Heart right ventricle (tissue), 16 donors: ENCODE measurements around the gene MEDAG. TPM values are rescaled to one million over a fixed set of nuclear protein-coding genes. Genes with fewer than 3 reads are reported as not detected.

Experiments
- ATAC-seq, 8 donors: fragments of 200-7000 bp; cut with Tn5 transposase; one replicate each; pipeline ENCODE4 v1.9.1; 2020; ENCODE audit warnings: mild to moderate bottlenecking in 8 of 8, moderate library complexity in 8 of 8, moderate number of reproducible peaks in 1 of 8
- DNase-seq, 2 donors: peaks; one replicate each; pipeline ENCODE4 v3.0.0-alpha.2; 2020
- H3K27ac ChIP-seq, 10 donors: fragments of 200-600 bp; sonication (generic) in 2 of 10; one replicate each; pipeline versions ENCODE4 v1.5.0 to v1.8.0; 2020 to 2022; ENCODE audit warnings: mild to moderate bottlenecking in 3 of 10
- H3K27me3 ChIP-seq, 7 donors: fragments of 200-600 bp; one replicate each; pipeline ENCODE4 v1.8.0; 2021 to 2022; ENCODE audit warnings: mild to moderate bottlenecking in 2 of 7
- H3K36me3 ChIP-seq, 9 donors: fragments of 200-600 bp; sonication (generic) in 1 of 9; one replicate each; pipeline versions ENCODE4 v1.5.0 to v1.8.0; 2020 to 2022; ENCODE audit warnings: mild to moderate bottlenecking in 2 of 9
- H3K4me1 ChIP-seq, 9 donors: fragments of 200-600 bp; sonication (generic) in 1 of 9; one replicate each; pipeline versions ENCODE4 v1.5.0 to v1.8.0; 2020 to 2022; ENCODE audit warnings: mild to moderate bottlenecking in 4 of 9
- H3K4me3 ChIP-seq, 10 donors: fragments of 200-600 bp; sonication (generic) in 2 of 10; one replicate each; pipeline versions ENCODE4 v1.5.0 to v1.8.0; 2020 to 2022; ENCODE audit warnings: mild to moderate bottlenecking in 7 of 10, moderate library complexity in 2 of 10
- H3K9me3 ChIP-seq, 11 donors: fragments of 200-600 bp in 10 of 11; sonication (generic) in 2 of 11; one replicate each; pipeline versions ENCODE4 v1.5.0 to v1.8.0; 2013 to 2022; ENCODE audit warnings: mild to moderate bottlenecking in 2 of 11, control low read depth in 1 of 11, moderate library complexity in 1 of 11
- WGBS, 2 donors: extraction: QIAGEN DNeasy Blood & Tissue Kit; methylation state at CpG; one replicate each; pipeline ENCODE4 v1.1.7; 2013; ENCODE audit warnings: inconsistent platforms in 1 of 2; 5-methylcytosine and 5-hydroxymethylcytosine counted together
- intact Hi-C, 10 donors: fragments of 100-400 bp; cut with DNase I; formaldehyde crosslinking; loops; one replicate each; pipeline versions ENCODE4 v1.11.1 to v1.14.2; 2022
- polyA plus RNA-seq, 2 donors: library from polyadenylated mRNA; stranded (reverse); fragments of 200-250 nt; gene quantifications; one replicate each; pipeline ENCODE4 v1.2.3, GENCODE V29; 2013
- total RNA-seq, 10 donors: library from RNA; stranded (reverse); fragmentation: NEBNext Ultra II Directional in 3 of 10; extraction: Animal tissue kit (Norgen Biotek cat#: 25700) in 3 of 10; gene quantifications; one replicate each; pipeline versions ENCODE4 v1.2.1 to v1.2.4, GENCODE V29; 2021 to 2023
- TF ChIP-seq, protein P1 (sequence below), 9 donors: fragments of 200-600 bp; sonication (generic) in 2 of 9; IDR thresholded peaks; one replicate each; pipeline versions ENCODE4 v1.5.0 to v1.8.0; 2021 to 2022; ENCODE audit warnings: antibody characterized with exemption in 9 of 9, mild to moderate bottlenecking in 5 of 9, moderate library complexity in 1 of 9
- donor health status: Arrhythmogenic right ventricular cardiomyopathy.
- donor health status: ischemic (EF 13 %, LVEDD 7.1; RV severe dilation, severe dysfunction).
- donor health status: healthy with polysubstance abuse.
- donor health status: DM: no; HTN: yes; CAD: no.
- donor health status: DM: no; HTN: no; CAD: no.
- donor health status: ischemic (EF 25% LVEDD 6.9; RV normal size, moderate dysfunction).
- donor health status: ischemic (EF 25% LVEDD 5.7; RV mildly dilated, moderate dysfunction).
- donor health status: healthy.
- donor health status: DM: yes; HTN: yes; CAD: no.
- donor health status: Ischemic cardiomyopathy.
- donor health status: ischemic (EF 35%, LVEDD 5.7; RV mildly dilated, moderate dysfunction).
- donor health status: nonischemic (EF 11% LVEDD 7.7; RV severe dilation, severe dysfunction).
- donor health status: DM: yes; HTN: yes; CAD: no.
- donor health status: PGD.
- donor health status: ischemic (EF 29% LVEDD 5.4; RV normal size, mild dysfunction).
- donor health status: nonischemic (EF 23%, LVEDD 6.1; RV moderate dilation, normal function).

The MEDAG gene
- total and polyA plus RNA-seq, 12 donors, result 3.2 to 22.1 (median 5.5) TPM

DNA sequence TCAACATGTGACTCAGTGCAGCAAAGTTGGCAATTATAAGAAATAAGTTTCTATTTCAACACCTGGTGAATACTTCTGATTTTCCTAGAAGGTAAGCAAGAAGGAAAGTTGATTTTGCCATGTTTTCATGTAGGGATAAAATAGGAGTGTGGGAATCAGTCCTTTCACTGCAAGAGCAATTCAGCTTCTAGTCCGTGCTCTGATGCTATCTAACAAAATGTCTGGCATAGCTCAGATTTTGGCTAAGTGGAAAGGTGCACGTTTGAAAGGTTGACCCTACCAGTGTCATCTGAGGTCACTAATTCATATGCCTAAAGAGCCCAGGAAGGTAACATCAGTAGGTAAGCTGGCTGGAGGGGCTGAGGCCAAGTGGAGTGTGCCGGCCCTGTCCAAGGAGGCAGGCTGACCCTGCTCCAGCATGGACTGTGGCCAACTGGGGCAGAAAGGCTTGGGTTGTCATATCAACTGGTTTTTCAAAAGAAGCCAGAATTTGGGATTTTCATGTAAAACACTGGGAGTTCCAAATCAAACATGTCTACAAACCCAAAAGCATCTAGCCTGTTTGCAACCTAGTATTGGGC, 38.9 kb upstream of the MEDAG start:
- intact Hi-C loops, result loop anchor here in 8 of 10 donors (5.0 to 10.0 kb wide), 9 partner anchors 40 to 735 kb away; partner anchors contain the start of genes HMGB1 (in 1 of the 8) and MEDAG (in 1 of the 8)
- H3K4me1 ChIP-seq, result peaks cover 5 to 33% (median 18%) of the 10 kb centered on the region in 9 donors
- TF ChIP-seq, protein P1, sequence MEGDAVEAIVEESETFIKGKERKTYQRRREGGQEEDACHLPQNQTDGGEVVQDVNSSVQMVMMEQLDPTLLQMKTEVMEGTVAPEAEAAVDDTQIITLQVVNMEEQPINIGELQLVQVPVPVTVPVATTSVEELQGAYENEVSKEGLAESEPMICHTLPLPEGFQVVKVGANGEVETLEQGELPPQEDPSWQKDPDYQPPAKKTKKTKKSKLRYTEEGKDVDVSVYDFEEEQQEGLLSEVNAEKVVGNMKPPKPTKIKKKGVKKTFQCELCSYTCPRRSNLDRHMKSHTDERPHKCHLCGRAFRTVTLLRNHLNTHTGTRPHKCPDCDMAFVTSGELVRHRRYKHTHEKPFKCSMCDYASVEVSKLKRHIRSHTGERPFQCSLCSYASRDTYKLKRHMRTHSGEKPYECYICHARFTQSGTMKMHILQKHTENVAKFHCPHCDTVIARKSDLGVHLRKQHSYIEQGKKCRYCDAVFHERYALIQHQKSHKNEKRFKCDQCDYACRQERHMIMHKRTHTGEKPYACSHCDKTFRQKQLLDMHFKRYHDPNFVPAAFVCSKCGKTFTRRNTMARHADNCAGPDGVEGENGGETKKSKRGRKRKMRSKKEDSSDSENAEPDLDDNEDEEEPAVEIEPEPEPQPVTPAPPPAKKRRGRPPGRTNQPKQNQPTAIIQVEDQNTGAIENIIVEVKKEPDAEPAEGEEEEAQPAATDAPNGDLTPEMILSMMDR (IDR thresholded peaks at IDR 0.05), result no peak

DNA sequence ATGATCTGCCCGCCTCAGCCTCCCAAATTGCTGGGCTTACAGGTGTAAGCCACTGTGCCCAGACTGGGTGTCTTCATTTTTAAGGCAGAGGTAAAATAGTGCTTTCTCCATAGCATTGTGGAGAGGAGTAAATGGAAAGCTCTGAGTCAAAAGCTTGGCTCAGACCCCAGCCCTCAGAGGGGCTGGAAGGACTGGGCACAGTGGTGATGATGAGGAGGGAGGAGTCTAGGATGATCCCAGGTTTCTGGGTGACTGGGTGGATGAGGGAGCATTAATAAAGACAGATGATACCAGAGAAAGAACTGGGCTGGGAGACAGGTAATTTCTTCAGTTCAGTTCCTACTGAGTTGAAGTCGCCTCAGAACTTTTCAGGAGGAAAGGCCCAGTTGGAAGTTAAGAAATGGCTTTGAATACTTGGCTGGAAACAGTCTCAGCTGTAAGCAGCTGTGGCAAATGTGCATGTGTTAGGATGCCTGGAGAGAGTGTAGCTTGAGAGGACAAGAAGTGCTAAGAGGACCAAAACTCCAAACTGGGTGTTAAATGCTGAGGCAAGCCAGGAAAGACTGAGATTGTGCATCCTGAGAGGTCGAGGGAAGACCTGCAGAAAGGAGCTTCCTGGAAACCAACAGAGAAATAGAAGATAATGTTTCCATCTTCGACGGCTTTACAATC, 37.1 kb upstream of the MEDAG start:
- no peaks in the 10 kb centered on the region for H3K9me3 ChIP-seq
- peak overlapping the region in 8 of 10 donors; percentile 30 to 75 (median 60) for H3K27ac ChIP-seq
- H3K4me1 ChIP-seq, result peaks cover 5 to 41% (median 15%) of the 10 kb centered on the region in 9 donors
- peak in 2 of 8 donors; percentile 9 to 41 for ATAC-seq
- TF ChIP-seq, protein P1 (IDR thresholded peaks at IDR 0.05), result no peak
- DNase-seq, result no peak
- intact Hi-C loops, result loop anchor here in 8 of 10 donors (5.0 to 10.0 kb wide), 9 partner anchors 38 to 737 kb away; partner anchors contain the start of genes HMGB1 (in 1 of the 8) and MEDAG (in 1 of the 8)
- WGBS, 2 donors, result 69 to 71% methylated on average over 5 of the region's 5 CpGs
- H3K36me3 ChIP-seq, result no peaks in the 10 kb centered on the region
- H3K4me3 ChIP-seq, result no peak overlapping the region
- peaks cover 0 to 7% (median 0%) of the 10 kb centered on the region in 7 donors for H3K27me3 ChIP-seq

More for the DNA sequence above, 38.9 kb upstream of the MEDAG start:
- 65 to 71% methylated on average over 3 of the region's 3 CpGs for WGBS, 2 donors
- no peaks in the 10 kb centered on the region for H3K36me3 ChIP-seq
- peaks cover 0 to 7% (median 0%) of the 10 kb centered on the region in 7 donors for H3K27me3 ChIP-seq
- no peak overlapping the region for H3K27ac ChIP-seq
- no peak overlapping the region for H3K4me3 ChIP-seq
- ATAC-seq (no peak), DNase-seq (no peak)
- no peaks in the 10 kb centered on the region for H3K9me3 ChIP-seq

DNA sequence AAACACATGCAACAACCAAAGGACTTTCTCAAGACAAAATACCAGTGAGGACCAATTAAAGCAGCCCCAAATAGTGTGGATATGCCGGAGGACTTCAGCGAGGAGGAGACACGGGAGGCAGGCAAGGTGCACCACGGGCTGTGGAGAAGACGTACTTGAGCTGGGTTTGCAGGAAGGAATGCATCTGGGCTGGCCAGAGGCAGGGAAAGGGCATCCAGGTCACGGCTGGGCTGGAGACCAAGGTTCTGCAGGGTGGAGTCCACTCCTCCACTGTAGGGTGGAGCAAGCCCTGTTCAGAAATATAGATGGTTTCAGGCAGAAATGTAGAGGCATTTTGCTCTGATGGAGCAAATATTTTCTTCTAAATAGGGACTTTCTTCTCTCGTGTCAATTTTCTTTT, 36.6 kb upstream of the MEDAG start:
- intact Hi-C loops, result loop anchor here in 8 of 10 donors (5.0 to 10.0 kb wide), 9 partner anchors 38 to 737 kb away; partner anchors contain the start of genes HMGB1 (in 1 of the 8) and MEDAG (in 1 of the 8)
- WGBS, 2 donors, result 53 to 59% methylated on average over 7 of the region's 7 CpGs

More for the DNA sequence above, 36.6 kb upstream of the MEDAG start:
- TF ChIP-seq, protein P1 (IDR thresholded peaks at IDR 0.05), result no peak
- Histone ChIP-seq H3K9me3 (no peaks in the 10 kb centered on the region), H3K27ac (peak overlapping the region; percentile 34 to 75 (median 60)), H3K4me1 (peaks cover 5 to 41% (median 15%) of the 10 kb centered on the region in 9 donors), H3K27me3 (peaks cover 0 to 7% (median 0%) of the 10 kb centered on the region in 7 donors), H3K36me3 (no peaks in the 10 kb centered on the region), H3K4me3 (no peak overlapping the region)
- ATAC-seq (peak in 5 of 8 donors; percentile 21 to 42 (median 34)), DNase-seq (peak in 1 of 2 donors; percentile 61)
